Peyer's patch (tissue), 4 donors: ENCODE data around the gene PIGR. TPM values are rescaled to one million over a fixed set of nuclear protein-coding genes. Genes with fewer than 3 reads are reported as not detected.

Experiments
- DNase-seq, 3 donors: peaks; one replicate each; pipeline ENCODE4 v3.0.0-alpha.2; 2017 to 2019
- H3K27ac ChIP-seq, 4 donors: fragments of 200-600 bp; sonication (generic); one replicate each; pipeline ENCODE4 v1.5.1; 2016 to 2019
- H3K27me3 ChIP-seq, 2 donors: fragments of 200-600 bp; sonication (generic); one replicate each; pipeline ENCODE4 v1.5.1; 2019
- H3K36me3 ChIP-seq, 3 donors: fragments of 200-600 bp; sonication (generic); one replicate each; pipeline ENCODE4 v1.5.1; 2016 to 2019
- H3K4me1 ChIP-seq, 4 donors: fragments of 200-600 bp; sonication (generic); one replicate each; pipeline ENCODE4 v1.5.1; 2016 to 2019
- H3K4me3 ChIP-seq, 4 donors: fragments of 200-600 bp; sonication (generic); 1 replicate in 3 of 4; 2 replicates in 1 of 4; pipeline ENCODE4 v1.5.1; 2016 to 2019; ENCODE audit warnings: mild to moderate bottlenecking in 1 of 4
- H3K9me3 ChIP-seq, 4 donors: fragments of 200-600 bp; sonication (generic); one replicate each; pipeline ENCODE4 v1.5.1; 2016 to 2019; ENCODE audit warnings: mild to moderate bottlenecking in 1 of 4
- POLR2A ChIP-seq, 2 donors: fragments of 450-650 bp; IDR thresholded peaks; one replicate each; pipeline ENCODE4 v1.5.1; 2017; ENCODE audit warnings: antibody characterized with exemption in 2 of 2, mild to moderate bottlenecking in 2 of 2, moderate library complexity in 2 of 2
- total RNA-seq, 4 donors: library from RNA; depleted of rRNA; stranded (reverse); fragments of >200 nt; gene quantifications; one replicate each; pipeline ENCODE4 v1.1.0, GENCODE V29; 2016
- TF ChIP-seq, protein P1 (sequence below), 6 experiments: fragments of 450-650 bp in 4 of 6; fragments of 200-600 bp in 2 of 6; sonication (generic) in 1 of 6; IDR thresholded peaks; one replicate each; pipeline ENCODE4 v1.5.1; 2017 to 2019; ENCODE audit warnings: antibody characterized with exemption in 6 of 6, mild to moderate bottlenecking in 3 of 6, moderate library complexity in 1 of 6

PIGR gene
- total RNA-seq, 4 donors from 2014 or later = 588 to 3,176 (median 2,192) TPM

DNA sequence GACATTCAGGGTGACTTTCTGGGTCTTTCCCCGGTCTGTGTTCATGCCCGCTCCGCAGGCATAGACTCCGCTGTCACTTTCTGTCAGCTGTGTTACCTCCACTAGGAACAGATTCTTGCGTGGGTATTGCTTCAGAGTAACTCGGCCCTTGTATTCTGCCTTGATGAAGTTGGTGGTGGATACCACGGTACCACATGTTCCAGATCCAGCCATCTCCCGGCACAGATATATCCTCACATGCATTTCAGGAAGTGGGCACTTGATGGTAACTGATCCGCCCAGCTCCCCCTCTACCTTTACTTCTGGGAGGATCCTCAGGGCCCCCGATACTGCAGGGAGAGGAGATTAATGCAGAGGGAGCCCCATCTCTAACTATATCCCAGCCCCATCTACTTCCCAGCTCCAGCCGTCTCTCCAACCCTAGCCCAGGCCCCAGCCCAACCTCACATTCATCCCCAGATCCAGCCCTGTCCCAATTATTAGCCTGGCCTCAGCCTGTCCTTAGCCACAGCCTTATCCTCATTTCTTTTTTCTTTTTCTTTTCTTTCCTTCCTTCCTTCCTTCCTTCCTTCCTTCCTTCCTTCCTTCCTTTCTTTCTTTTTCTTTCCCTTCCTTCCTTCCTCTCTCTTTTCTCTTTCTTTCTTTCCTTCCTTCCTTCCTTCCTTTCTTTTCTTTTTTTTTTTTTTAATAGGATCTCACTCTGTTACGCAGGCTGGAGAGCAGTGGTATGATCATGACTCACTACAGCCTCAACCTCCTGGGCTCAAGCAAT lies 32.3 kb downstream of the PIGR start:
- TF ChIP-seq, protein P1, sequence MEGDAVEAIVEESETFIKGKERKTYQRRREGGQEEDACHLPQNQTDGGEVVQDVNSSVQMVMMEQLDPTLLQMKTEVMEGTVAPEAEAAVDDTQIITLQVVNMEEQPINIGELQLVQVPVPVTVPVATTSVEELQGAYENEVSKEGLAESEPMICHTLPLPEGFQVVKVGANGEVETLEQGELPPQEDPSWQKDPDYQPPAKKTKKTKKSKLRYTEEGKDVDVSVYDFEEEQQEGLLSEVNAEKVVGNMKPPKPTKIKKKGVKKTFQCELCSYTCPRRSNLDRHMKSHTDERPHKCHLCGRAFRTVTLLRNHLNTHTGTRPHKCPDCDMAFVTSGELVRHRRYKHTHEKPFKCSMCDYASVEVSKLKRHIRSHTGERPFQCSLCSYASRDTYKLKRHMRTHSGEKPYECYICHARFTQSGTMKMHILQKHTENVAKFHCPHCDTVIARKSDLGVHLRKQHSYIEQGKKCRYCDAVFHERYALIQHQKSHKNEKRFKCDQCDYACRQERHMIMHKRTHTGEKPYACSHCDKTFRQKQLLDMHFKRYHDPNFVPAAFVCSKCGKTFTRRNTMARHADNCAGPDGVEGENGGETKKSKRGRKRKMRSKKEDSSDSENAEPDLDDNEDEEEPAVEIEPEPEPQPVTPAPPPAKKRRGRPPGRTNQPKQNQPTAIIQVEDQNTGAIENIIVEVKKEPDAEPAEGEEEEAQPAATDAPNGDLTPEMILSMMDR (IDR thresholded peaks at IDR 0.05) = no peak
- TF ChIP-seq POLR2A (IDR thresholded peaks at IDR 0.05) = no peak
- H3K4me3 ChIP-seq = no peak overlapping the region
- H3K36me3 ChIP-seq = no peaks in the 10 kb centered on the region
- no peaks in the 10 kb centered on the region for H3K27me3 ChIP-seq
- peak overlapping the region in 1 of 4 donors; percentile 89 for H3K27ac ChIP-seq
- DNase-seq = no peak
- no peaks in the 10 kb centered on the region for H3K9me3 ChIP-seq
- peaks cover 0 to 23% (median 16%) of the 10 kb centered on the region in 4 donors for H3K4me1 ChIP-seq

DNA sequence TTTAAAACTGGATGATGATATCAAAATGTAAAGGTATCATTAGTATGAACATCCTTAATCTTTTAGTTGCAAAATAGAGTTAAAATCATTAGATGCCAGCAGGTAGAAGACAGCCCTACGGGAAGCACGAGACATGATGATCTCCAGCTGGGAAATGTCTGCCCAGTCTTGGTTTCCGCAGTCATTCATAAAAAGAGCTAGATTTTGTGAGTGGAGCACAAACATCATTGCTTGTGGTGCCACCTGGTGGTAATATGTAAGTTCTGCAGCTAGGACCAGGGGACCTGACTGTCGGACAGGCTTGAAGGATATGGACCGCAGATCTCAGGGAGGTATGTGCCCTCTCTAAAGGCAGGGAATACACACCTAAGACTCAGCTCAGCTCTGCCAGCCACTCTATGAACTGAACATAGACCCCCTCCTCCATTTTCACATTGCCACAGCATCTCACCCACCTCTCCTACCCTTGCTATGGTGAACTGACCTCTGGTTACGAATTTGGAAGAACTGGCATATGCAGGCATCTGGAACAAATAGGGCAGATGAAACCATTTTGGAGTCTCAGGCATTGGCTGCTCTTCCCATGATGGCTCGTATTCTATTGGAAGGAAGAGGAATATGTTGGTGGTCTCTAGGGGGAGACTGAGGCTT lies 33.7 kb downstream of the PIGR start:
- Histone ChIP-seq H3K4me3 (peak overlapping the region in 1 of 4 donors; percentile 2), H3K9me3 (no peaks in the 10 kb centered on the region), H3K36me3 (no peaks in the 10 kb centered on the region), H3K27ac (peak overlapping the region in 1 of 4 donors; percentile 89), H3K4me1 (peaks cover 0 to 23% (median 18%) of the 10 kb centered on the region in 4 donors), H3K27me3 (no peaks in the 10 kb centered on the region)
- TF ChIP-seq, protein P1 (IDR thresholded peaks at IDR 0.05) = peak; percentile 74 to 87 (median 84)
- no peak for TF ChIP-seq POLR2A (IDR thresholded peaks at IDR 0.05)
- DNase-seq = peak in 2 of 3 donors; percentile 73 to 88

DNA sequence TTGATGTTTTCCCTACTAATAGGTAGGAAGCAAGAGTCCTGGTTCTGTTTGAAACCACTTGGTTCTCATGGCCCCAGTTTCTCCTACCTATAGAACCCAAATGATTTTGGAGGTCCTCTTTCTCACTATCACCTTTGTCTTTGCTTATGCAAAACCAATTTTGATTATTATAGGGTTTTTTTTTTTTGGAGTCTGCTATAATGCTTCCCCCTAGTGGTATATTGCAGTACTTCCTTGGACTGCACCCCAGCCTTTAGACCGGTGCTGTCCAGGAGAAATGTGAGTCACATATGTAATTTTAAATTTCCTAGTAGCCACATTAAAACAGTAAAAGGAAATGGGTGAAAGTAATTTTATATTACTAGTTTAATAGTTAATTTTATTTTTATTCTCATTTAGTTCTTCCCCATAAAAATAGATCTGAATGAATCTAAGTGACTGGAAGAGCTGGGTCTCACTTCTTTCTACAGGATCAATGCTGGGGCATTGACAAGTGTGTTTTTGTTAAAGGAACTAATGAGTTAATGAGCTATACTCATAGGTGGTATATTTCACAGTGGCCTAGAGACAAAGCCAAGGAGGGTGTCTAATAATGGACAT lies 35.1 kb downstream of the PIGR start:
- Histone ChIP-seq H3K9me3 (no peaks in the 10 kb centered on the region), H3K4me1 (peaks cover 0 to 29% (median 16%) of the 10 kb centered on the region in 4 donors), H3K27ac (peak overlapping the region in 1 of 4 donors; percentile 89), H3K4me3 (no peak overlapping the region), H3K27me3 (no peaks in the 10 kb centered on the region), H3K36me3 (no peaks in the 10 kb centered on the region)
- no peak for DNase-seq
- no peak for TF ChIP-seq POLR2A (IDR thresholded peaks at IDR 0.05)
- TF ChIP-seq, protein P1 (IDR thresholded peaks at IDR 0.05) = peak; percentile 71 to 90 (median 82)

DNA sequence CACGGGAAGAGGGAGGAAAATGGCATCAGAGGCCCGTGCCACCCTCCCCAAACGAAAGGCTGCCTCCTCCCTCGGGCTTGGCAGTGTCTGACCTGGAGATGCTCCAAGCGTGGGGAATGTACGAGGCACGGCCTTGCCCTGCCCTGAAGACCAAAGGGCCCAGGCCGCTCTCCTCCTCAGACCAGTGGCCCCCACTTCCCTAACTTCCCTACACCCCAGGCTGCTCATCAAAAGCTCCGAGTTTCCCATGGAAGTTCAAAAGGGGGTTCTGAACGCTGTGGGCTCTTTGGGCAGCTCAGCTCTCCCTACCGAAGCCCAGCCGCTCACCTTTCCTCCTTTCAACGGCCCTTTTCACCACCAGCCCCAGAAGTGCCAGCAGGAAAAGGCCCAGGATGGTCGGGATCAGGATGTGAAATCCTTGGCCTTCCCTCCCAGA lies 36.4 kb downstream of the PIGR start:
- Histone ChIP-seq H3K4me3 (peak overlapping the region; percentile 34 to 57 (median 48)), H3K27ac (peak overlapping the region in 2 of 4 donors; percentile 19 to 89), H3K36me3 (no peaks in the 10 kb centered on the region), H3K4me1 (peaks cover 0 to 37% (median 15%) of the 10 kb centered on the region in 4 donors), H3K9me3 (no peaks in the 10 kb centered on the region), H3K27me3 (no peaks in the 10 kb centered on the region)
- no peak for TF ChIP-seq POLR2A (IDR thresholded peaks at IDR 0.05)
- TF ChIP-seq, protein P1 (IDR thresholded peaks at IDR 0.05) = no peak
- no peak for DNase-seq

DNA sequence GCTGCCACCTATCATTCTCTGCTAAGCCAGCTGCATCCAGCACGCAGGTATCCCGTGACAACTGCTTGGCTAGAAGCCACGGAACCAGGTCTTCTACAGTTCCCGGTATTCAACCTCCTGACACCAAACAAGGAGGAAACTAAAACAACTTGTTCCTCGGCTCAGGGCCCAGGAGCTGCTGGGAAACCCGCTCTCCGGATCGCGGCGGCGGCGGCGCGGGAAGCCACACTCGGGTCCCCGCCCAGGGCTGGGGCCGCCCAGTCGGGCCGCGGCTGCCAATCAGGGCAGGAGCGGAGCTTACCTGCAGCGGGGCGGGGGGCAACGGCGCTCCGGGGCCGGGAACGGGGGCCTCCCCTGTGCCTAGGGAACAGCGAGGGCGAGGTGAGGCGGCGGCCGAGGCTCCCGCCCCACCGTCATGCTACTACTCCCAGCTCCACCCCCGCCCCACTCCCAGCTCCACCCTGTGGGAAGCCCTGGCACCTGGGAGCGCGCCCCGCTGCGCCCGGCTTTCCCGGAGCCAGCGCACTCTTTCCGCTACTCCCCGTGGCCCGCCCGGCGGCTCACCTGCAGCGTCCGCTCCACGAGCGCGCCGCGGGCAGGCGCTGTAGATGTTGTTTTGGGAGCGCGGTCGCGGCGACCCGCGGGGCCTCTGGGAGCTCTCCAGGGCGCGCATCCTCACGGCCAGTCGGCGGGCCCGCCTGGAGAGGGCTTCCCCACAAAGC lies 36.9 kb downstream of the PIGR start:
- Histone ChIP-seq H3K27ac (peak overlapping the region in 2 of 4 donors; percentile 19 to 89), H3K4me1 (peaks cover 0 to 37% (median 13%) of the 10 kb centered on the region in 4 donors), H3K9me3 (no peaks in the 10 kb centered on the region), H3K36me3 (no peaks in the 10 kb centered on the region), H3K27me3 (no peaks in the 10 kb centered on the region), H3K4me3 (peak overlapping the region; percentile 34 to 57 (median 48))
- DNase-seq = peak in 2 of 3 donors; percentile 75 to 79
- TF ChIP-seq, protein P1 (IDR thresholded peaks at IDR 0.05) = no peak
- no peak for TF ChIP-seq POLR2A (IDR thresholded peaks at IDR 0.05)
